ENCODE data around the gene PATE1.

GRCh38 chr11:125772834-125773505 is 26.9 kb downstream of the PATE1 start:
- no peak for TF ChIP-seq CTCF (conservative IDR thresholded peaks at IDR 0.05)
- TF ChIP-seq EZH2 (IDR thresholded peaks at IDR 0.05; ENCODE audit: low read depth) = no peak
